NB4 (cell line): ENCODE measurements around the gene MAPK1IP1L.

Experiments
- CTCF ChIP-seq: IDR thresholded peaks from one replicate; pipeline ENCODE4 v1.5.1; 2012; ENCODE audit warnings: low read depth, low read length
- MAX ChIP-seq: IDR thresholded peaks from 2 replicates; pipeline ENCODE4 v1.6.1; 2011; ENCODE audit warnings: low read depth, low read length
- POLR2A ChIP-seq: IDR thresholded peaks from 2 replicates; pipeline ENCODE4 v1.6.1; 2011; ENCODE audit warnings: mild to moderate bottlenecking; ENCODE audit not compliant: insufficient read length; ENCODE audit errors: extremely low read depth

- TF ChIP-seq CTCF (no peak), POLR2A (no peak), MAX (no peak)
Observed at GRCh38 chr14:55045087-55045486, 6.4 kb upstream of the MAPK1IP1L start.
